GM18861 (cell line): ENCODE results near the gene CACNA2D1.
"Not testable (repeated sequence)": the region's sequence is repeated elsewhere in the genome, so short reads cannot be mapped to it uniquely, and the experiment has no call there.

Experiments used
- ATAC-seq: cut with Tn5 transposase; IDR thresholded peaks from one replicate; pipeline ENCODE4 v1.9.1; 2021; ENCODE audit not compliant: unreplicated experiment

Gene CACNA2D1

DNA sequence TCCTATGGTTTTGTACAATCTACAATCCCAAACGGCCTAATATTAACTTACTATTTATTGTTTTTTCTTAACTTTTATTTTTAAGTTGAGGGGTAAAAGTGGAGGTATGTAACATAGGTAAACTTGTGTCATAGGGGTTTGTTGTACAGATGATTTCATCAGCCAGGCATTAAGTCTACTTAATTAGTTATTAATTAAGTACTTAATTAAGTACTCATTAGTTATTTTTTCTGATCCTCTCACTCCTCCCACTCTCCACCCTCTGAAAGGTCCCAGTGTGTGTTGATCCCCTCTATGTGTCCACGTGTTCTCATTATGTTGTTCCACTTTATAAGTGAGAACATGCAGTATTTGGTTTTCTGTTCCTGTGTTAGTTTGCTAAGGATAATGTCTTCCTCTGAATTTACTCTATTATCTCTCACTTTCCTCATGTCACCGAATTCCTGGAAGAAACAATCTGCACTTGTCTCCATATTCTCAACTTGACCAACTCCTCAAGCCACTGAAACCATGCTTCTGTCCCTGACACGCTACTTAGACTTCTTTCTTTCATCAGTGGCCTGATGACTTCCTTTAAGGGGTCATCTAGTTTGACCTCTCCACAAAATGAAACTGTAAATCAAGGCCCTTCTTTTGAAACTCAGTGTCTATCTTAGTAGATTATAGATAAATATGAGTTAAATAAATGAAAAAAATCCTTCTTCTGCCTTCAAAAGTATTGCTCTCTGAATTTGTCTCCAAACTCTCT, 9.1 kb downstream of the CACNA2D1 start:
- no peak for ATAC-seq

DNA sequence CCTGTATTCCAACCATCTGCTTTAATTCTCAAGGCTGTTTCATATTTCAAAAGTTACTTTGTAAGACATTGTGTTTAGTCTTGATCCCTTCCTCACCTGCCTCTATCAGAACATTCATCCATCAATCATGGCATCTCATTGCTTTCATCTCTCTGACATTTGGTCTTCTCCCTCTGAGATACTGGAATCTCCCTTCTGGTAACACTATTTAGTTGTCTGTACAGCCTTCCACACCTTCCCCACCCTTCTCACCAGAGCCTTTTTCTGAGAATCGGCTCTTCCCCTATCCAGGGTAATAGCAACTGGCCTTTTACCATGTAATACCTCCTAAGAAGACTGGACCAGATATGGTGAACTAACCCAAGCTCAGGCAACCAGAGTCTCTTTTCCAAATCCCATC, 10.1 kb downstream of the CACNA2D1 start:
- ATAC-seq, result no peak

DNA sequence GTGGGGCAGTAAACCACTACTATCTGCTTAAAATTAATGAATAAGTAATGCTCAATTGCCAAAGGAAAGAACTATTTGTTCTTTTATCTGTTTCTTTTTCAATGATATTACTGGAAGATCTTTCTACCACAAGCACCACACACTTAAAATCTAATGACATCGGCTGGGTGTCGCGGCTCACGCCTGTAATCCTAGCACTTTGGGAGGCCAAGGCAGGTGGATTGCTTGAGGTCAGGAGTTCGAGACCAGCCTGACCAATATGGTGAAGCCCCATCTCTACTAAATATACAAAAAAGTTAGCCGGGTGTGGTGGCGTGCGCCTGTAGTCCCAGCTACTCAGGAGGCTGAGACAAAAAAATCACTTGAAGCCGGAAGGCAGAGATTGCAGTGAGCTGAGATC, 10.8 kb downstream of the CACNA2D1 start:
- ATAC-seq, result not testable (repeated sequence)

DNA sequence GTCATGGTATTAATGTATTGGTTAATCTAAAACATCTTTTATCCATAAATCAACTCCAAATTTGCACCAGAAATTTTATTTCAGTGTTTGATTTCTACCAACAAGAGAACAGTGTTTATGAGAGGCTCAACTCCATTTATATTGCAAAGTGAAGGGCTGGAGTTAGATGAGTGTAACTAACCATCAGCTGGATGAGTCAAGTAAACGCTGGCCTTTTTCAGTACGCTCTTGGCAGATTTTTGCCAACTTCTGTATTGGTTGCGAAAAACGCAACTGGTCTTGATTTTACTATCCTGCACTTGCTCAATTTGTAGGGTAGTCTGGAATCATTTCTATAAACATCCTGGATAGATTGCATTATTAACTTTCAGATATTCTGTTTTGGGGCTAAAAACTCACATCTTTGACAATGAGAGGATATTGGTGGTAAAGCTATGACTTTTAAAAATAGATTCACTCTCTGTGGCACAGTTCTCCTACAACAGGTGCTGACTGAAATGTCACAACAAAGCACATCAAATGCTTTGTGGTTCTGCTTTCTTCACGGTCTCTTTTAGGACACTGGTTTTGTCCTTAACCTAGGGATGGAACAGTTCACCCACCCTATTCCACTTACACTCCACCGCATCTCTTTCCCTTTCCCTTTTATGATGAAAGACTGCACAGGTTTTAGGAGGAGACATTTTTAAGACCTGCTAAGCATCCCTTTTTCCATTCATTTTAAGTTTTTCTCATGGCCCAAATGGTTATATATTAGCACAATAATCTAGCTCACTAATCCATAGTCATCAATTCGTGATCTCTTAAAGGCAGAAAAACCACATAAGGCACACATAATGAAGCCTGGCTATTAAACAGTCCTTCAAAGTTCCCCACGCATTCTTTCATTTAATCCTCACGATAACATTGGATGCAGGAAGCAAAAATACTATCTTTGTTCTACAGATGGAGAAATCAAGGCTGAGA, 12.8 kb downstream of the CACNA2D1 start:
- ATAC-seq, result no peak

DNA sequence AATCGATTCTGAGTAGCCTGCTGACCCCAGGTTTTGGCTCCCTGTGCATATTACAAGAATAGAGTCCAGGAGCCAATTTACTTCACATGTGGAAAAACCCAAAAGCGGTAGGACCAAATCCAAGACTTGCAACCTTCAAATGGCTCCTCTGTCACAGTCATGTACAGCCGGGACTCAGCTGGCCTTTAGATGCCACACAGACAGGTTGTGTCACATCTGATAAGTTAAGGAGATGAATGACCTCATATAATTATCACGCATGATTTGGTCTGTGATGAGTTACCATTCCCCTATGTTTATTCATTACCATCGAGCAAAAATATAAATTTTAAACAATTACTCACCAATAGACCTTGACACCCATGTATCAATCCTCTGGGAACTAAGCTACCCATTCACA, 14.2 kb downstream of the CACNA2D1 start:
- ATAC-seq, result no peak

DNA sequence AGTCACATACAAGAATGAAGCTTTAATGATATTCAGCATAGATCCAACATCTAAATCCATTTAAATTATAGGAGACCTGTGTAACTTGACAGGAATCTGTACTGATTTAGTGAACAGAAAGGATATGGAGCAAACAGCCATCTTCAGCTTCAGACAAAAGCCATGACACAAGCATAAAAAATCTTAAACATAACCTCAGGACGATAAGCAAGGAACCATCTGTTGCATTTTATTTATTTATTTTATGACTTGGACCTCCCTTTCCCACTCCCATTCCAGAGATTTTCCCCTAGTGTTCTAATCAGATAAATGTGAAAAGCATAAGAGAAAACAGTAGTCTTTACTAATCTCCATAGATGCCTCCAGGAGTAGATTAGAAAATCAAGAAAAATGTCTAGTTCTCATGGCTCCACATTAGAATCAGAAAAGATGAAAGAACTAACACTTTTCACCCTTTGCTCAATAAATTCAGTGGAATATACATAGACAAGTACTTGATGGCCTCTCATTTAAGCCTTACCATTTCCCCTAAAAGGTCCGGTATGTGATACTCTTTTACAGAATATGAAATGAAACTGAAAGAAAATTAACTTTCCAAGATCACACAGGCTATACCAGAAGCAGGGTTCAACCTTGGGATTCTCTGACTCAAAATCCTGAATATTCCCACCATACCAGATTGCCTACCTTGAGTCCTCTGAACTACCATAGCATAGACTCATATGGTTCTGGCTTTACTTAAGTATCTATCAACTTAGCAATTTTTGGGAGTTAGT, 15.2 kb downstream of the CACNA2D1 start:
- ATAC-seq, result no peak

DNA sequence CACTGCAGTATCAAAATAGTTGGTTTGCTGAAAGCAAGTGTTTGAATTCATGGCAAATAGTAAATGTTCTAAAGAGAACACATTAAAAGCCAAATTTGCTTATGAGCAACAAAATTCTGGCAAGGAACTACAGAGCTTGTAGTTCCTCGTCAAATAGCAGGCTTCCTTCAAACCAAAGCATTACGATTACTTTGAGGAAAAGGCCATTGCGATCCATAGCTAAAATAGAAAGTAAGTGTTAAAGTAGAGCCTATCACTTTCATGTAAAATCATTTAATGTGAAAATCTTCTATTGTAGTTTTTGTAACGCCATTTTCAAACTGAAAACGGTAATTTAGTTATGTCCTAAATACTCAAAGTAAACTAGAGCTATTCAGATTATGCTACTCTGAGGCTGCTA, 20.1 kb downstream of the CACNA2D1 start:
- no peak for ATAC-seq

DNA sequence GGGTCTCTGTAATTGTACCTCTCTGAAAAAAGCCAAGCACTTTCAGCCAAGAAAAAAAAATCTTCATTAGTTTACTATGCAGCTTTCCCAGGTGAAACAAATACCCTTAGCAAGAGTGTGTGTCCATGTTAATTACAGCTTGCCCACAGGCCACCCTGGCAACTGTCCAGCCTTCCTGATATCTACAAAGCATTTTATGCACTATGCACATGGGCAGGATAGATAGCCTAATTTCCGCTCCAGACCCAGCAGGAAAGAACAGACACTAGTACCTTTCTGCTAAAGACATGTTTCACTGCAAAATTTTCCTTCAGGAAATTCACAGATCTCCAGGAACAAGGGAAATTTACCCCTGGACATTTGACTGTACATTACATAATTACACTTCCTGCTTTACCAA, 24.4 kb downstream of the CACNA2D1 start:
- ATAC-seq, result no peak

DNA sequence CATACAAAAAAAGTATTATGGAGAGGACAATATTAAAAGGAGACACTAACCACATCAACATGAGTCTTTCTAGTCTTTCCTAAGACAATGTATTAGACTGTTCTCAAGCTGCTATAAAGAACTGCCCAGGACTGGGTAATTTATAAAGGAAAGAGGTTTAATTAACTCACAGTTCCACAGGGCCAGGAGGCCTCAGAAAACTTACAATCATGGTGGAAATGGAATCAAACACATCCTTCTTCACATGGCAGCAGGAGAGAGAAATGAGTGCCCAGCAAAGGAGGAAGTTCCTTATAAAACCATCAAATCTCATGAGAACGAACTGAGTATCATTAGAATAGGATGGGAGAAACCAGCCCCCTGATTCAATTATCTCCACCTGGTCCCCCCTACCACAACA, 25.7 kb downstream of the CACNA2D1 start:
- ATAC-seq, result no peak

DNA sequence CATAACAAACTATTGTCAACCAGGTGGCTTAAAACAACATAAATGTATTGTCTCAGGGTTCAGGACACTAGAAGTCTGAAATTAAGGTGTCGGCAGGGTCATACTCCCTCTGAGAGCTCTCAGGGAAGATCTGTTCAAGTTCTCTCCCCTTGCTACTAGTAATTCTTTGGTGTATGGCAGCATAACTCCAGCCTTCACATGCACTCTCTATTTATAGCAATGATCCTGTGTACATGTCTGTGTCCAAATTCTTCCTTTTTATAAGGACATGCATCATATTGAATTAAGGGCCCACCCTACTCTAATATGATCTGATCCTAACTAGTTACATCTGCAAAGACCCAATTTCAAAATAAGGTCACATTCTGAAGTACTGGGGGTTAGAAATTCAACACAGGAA, 27.2 kb downstream of the CACNA2D1 start:
- no peak for ATAC-seq

DNA sequence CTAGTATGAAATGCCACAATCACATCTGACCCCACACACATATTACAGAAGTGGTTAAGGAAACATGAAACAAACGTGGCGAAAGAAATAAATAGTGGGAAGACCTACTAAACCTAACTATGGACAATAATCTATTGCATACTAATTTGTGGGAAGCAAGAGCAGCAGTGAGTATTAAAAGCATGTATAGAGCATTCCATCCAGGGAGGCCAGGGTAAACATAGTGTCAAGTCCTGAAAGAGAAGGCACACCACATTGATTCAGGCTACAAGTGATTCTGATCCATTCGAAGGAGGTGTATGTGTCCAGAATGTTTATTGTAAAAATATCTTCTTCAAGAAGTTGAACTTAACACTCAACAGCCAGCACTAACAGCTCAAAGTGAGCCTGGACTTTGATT, 29.2 kb downstream of the CACNA2D1 start:
- ATAC-seq, result no peak

DNA sequence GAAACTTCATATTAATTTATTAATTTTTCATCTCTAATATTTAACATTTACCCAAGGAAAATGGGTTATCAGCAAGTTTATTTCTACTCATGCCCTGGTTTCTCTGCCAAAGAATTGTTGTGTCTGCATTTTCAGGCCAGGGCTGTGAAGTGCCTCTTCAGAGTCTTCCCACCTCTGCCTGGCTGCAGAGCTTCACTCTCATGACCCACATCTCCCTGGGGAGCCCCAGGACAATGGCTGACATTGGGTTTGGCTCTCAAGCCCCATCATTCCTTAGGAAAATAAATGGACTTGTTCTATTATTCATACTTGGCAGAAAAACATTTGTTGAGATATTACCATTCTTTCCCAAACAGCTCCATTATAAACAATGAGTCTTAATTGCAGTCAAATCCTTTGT, 30.3 kb downstream of the CACNA2D1 start:
- ATAC-seq, result no peak

DNA sequence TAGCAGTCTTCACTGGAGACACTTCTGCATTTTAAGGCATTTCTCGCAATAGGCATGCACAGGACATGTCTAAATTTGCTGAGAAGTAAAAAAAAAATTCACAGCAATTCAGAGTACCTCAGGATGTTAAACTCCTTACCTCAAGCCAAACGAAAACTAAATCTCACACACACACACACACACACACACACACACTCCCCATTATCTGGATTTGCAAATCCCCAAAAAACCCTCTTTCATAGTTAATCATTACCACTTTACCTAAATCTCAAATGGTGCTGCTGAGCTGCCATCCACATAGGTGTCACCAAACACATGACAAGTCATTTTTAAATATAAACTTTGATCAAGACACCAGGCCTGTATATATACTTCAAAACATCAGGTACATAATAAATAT, 31.8 kb downstream of the CACNA2D1 start:
- no peak for ATAC-seq

DNA sequence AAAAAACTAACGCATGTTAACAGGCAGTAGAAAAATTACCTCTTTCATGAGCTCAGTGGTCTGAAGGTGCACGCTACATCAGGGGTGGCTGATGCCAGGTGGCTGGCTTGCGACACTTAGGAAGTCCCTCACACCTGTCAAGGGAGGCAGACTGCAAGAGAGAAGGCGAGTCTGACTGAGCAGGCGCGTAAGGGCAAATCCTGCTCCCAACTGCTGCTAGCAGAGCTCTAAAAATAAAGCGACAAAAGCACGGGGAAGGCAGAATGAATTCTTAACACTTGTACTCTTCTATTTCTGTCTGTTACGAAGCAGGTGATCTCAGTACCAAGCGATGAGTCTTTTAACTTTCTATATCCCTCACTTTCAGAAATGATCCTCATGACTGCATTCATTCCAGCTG, 33.1 kb downstream of the CACNA2D1 start:
- no peak for ATAC-seq

DNA sequence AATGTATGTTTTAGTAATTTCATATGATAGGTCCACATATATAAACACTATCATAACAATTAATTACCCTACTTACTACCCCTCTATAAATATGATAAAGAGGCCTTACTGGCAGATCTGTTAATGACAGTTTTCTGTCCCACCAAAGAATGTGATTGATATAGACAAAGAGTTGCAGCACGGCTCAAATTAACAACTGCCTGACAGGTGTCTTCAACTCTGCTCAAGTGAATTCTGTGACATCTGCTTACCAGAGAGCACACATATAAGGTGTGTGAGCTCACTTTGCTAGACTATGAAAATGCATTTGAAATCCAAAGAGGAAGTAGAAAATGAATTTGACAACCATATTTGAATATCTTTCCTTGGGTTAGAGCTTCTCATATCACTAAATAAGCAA, 36.6 kb downstream of the CACNA2D1 start:
- ATAC-seq, result no peak

DNA sequence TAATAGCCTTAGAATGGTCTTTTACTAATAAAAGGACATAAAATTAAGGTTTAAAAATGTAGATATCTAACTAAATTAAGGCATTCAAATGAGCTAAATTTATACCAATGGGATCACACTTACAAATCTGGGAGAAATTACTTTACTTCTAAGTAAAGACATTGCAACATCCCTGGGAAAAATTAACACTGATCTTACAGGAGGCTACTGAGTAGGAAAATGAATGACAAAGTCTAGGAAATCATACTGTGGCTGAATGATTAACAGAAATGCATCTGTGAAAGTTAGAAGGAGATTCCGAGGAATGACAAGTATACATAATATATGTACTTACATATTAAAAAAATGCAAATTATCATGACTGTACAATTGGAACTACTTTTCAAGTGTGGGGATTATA, 38.3 kb downstream of the CACNA2D1 start:
- no peak for ATAC-seq

DNA sequence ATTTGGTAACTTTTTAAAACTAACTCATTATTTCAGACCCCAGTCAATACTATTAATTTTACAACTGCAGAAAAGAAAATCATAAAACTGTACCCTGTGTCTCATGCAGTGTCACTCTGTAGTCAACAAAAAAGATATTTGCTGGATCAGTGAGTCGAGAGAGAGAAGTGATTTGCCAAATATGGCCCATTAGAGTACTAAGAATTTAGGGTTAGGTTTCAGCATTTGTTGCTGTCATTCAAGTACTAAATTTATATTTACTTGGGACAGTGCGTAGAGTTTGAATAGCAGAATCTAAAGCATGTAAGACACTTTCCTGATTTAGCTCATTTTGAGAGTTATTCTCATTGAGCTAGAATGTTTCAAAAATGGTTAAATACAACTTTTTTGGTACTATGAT, 38.9 kb downstream of the CACNA2D1 start:
- no peak for ATAC-seq

DNA sequence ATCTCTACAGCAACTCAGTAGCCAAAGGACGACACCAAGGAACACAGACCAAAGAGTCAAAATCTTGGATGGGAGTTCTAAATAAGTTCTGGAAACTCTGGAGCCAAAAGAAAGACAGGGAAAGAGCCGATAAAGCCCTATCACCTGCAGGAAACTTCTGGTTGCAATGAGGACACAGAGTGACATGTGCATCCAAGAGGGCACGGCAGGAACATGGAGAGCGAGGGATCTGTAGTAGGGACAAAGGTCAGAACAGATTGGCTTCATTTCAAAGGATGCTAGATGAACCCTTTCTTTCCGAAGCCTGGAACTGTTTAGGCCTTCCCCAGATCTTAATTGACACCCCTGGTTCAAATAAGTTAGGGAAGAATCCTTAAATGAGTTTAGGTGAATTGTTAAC, 39.5 kb downstream of the CACNA2D1 start:
- ATAC-seq, result no peak

DNA sequence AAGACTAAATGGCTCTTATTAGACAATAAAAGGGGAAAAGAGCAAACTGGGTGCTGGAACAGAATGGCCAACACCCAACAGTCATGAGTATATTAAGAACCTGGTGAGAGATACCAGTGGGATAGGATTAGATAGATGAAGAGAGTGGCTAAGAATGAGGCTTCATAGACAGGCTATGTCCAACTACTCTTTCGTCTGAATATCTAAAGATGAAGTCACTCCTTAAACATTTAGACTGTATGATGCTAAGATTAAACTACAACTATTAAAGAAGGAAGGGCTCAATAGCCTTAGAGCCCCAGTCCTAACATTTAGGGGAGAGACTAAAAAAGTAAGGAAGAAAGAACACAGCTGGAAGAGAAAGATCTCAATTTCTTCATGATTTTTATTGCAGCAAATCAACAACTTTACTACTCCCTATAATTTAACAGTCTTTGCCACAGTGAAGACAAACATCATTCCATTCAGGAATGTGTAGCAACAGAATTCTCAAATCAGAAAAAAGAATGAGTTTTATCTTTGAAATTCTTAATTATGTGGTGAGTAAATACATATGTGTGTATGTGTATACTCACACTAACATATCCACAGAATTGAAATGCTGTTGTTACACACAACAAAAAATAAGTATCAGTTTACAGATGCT, 45.6 kb downstream of the CACNA2D1 start:
- no peak for ATAC-seq

DNA sequence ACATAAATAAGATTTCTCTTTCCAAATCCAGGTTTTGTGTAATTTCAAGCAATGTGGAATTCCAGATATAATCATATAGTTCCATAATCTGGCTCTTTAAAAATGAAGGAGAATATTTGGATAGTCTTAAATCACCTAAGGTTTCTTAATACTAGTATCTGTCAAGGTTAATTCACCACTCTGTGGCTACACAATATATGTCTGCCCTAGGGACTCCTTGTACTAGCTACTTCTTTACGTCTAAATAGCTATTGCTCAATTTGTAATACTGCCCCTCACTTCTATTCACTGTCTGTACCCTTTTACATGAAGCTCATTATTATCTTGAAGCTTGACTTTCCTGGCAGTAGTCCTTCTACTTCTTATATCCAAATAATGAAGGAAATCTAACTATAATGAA, 47.2 kb downstream of the CACNA2D1 start:
- no peak for ATAC-seq

DNA sequence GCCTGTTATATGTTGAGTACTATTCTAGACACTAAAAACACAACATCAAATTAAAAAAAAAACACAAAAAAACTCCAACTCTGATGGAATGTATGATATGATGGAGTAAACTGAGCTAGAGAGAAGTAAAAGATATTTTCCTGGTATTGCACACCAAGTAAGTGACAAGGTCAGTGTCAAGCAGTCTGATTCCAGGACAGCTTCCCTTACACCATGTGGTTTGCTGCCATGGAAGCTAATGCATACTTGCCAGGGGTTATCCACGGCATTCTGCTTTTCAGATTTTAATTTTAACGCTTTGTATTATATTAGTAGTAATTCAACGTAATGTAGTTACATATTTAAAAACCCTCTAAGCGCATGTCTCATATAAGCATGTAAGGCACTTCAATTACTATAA, 48.4 kb downstream of the CACNA2D1 start:
- no peak for ATAC-seq
